ENCODE measurements around the gene SQSTM1. TPM values are rescaled to one million over a fixed set of nuclear protein-coding genes. Genes with fewer than 3 reads are reported as not detected.

The SQSTM1 gene
- polyA plus RNA-seq, 2 of the 4 experiments (the other 2 are of a cell fraction) = 362 to 625 TPM

DNA sequence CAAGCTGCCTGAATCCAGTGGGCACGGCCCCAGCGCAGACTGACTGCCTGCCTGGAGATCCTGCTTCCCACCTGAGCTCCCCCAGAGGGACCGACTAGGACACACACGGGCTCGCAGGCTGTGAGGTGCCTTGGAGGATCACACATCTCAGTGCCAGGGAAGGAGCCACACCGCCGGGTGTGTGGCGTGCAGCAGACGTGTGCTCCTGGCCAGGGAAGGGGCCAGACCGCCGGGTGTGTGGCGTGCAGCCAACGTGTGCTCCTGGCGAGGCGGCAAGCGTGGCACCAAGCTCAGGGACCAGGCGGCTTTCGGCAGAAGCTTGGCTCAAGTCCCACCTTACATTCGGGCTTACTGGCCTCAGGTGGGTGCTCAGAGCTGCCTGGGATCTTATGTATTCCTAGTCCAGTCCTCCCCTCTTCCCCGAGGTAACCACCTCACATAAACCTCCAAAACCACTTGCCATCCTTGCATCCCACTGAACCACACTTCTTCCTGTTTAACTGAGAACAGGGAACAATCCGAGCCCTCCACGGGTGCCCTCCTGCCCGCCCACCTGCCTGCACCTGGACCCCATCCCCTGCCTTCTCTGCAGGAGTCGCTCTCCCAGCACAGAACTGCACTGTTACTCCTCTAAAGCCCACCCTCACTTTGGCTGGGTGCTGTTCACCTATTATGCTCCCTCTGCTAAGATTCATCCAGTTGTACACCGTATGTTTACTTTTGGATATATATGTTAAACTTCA is 60.3 kb downstream of the SQSTM1 start:
- TF ChIP-seq BHLHE40 (IDR thresholded peaks at IDR 0.05; ENCODE audit: low read depth, low read length) (no peak), HOXB5 (CRISPR knock-in tag; IDR thresholded peaks at IDR 0.05) (no peak), RARB (CRISPR knock-in tag; IDR thresholded peaks at IDR 0.05) (no peak)
- TF ChIP-seq, protein P1, sequence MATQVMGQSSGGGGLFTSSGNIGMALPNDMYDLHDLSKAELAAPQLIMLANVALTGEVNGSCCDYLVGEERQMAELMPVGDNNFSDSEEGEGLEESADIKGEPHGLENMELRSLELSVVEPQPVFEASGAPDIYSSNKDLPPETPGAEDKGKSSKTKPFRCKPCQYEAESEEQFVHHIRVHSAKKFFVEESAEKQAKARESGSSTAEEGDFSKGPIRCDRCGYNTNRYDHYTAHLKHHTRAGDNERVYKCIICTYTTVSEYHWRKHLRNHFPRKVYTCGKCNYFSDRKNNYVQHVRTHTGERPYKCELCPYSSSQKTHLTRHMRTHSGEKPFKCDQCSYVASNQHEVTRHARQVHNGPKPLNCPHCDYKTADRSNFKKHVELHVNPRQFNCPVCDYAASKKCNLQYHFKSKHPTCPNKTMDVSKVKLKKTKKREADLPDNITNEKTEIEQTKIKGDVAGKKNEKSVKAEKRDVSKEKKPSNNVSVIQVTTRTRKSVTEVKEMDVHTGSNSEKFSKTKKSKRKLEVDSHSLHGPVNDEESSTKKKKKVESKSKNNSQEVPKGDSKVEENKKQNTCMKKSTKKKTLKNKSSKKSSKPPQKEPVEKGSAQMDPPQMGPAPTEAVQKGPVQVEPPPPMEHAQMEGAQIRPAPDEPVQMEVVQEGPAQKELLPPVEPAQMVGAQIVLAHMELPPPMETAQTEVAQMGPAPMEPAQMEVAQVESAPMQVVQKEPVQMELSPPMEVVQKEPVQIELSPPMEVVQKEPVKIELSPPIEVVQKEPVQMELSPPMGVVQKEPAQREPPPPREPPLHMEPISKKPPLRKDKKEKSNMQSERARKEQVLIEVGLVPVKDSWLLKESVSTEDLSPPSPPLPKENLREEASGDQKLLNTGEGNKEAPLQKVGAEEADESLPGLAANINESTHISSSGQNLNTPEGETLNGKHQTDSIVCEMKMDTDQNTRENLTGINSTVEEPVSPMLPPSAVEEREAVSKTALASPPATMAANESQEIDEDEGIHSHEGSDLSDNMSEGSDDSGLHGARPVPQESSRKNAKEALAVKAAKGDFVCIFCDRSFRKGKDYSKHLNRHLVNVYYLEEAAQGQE (IDR thresholded peaks at IDR 0.05) = no peak
- ChIA-PET POLR2A (no interaction called here), CTCF (no interaction called here)
- WGBS (ENCODE audit: missing lambda C conversion rate) = 92% methylated on average over 25 of the region's 25 CpGs
- H3K4me1 ChIP-seq = no peaks in the 10 kb centered on the region
- ATAC-seq (no peak), DNase-seq (ENCODE audit: low read depth in 1 of 2, low spot score in 1 of 2) (no peak), FAIRE-seq (no peak)
- H3K4me2 ChIP-seq = no peak overlapping the region
- peaks cover 37% of the 10 kb centered on the region for H3K9me3 ChIP-seq
- no peak overlapping the region for H3K27ac ChIP-seq
- no peak overlapping the region for H3K4me3 ChIP-seq

DNA sequence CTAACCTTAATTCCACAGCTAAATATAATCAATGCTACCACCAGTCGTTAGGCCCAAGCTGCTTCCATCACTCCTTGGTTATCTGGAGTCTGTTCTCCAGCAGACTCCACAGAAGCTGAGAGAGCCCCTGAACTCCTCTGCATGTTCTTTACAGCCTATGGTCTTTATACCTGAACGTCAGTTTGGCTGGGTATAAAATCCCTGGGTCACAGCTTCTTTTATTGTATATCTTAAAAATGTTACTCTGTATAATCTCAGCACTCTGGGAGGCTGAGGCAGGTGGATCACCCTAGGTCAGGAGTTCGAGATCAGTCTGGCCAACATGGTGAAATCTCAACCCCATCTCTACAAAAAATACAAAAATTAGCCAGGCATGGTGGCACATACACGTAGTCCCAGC is 61.6 kb downstream of the SQSTM1 start:
- CTCF ChIA-PET = no interaction called here
- DNase-seq (ENCODE audit: low read depth in 1 of 2, low spot score in 1 of 2) (no peak), FAIRE-seq (no peak), ATAC-seq (no peak)
- WGBS (ENCODE audit: missing lambda C conversion rate) = 80% methylated on average over 4 of the region's 4 CpGs
- Histone ChIP-seq H3K4me1 (no peaks in the 10 kb centered on the region), H3K4me3 (no peak overlapping the region), H3K4me2 (no peak overlapping the region), H3K9me3 (peaks cover 40% of the 10 kb centered on the region), H3K27ac (no peak overlapping the region)
- POLR2A ChIA-PET = no interaction called here
- TF ChIP-seq FOSB (CRISPR knock-in tag; IDR thresholded peaks at IDR 0.05) = no peak
- TF ChIP-seq PHF8 (IDR thresholded peaks at IDR 0.05; ENCODE audit: borderline replicate concordance, low read depth) = no peak
- no peak for TF ChIP-seq GATA3 (IDR thresholded peaks at IDR 0.05; ENCODE audit: borderline replicate concordance)
- no peak for TF ChIP-seq SMC3 (IDR thresholded peaks at IDR 0.05)
- TF ChIP-seq, protein P2, sequence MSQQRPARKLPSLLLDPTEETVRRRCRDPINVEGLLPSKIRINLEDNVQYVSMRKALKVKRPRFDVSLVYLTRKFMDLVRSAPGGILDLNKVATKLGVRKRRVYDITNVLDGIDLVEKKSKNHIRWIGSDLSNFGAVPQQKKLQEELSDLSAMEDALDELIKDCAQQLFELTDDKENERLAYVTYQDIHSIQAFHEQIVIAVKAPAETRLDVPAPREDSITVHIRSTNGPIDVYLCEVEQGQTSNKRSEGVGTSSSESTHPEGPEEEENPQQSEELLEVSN (IDR thresholded peaks at IDR 0.05; ENCODE audit: borderline replicate concordance, low read depth) = no peak
- TF ChIP-seq TFCP2L1 (CRISPR knock-in tag; IDR thresholded peaks at IDR 0.05) = no peak
- no peak for TF ChIP-seq BHLHE40 (IDR thresholded peaks at IDR 0.05; ENCODE audit: low read depth, low read length)
- no peak for TF ChIP-seq CBX8 (IDR thresholded peaks at IDR 0.05)
- TF ChIP-seq, protein P3, sequence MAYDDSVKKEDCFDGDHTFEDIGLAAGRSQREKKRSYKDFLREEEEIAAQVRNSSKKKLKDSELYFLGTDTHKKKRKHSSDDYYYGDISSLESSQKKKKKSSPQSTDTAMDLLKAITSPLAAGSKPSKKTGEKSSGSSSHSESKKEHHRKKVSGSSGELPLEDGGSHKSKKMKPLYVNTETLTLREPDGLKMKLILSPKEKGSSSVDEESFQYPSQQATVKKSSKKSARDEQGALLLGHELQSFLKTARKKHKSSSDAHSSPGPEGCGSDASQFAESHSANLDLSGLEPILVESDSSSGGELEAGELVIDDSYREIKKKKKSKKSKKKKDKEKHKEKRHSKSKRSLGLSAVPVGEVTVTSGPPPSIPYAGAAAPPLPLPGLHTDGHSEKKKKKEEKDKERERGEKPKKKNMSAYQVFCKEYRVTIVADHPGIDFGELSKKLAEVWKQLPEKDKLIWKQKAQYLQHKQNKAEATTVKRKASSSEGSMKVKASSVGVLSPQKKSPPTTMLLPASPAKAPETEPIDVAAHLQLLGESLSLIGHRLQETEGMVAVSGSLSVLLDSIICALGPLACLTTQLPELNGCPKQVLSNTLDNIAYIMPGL (CRISPR knock-in tag; IDR thresholded peaks at IDR 0.05; ENCODE audit: borderline replicate concordance) = no peak
- no peak for TF ChIP-seq ZC3H11A (IDR thresholded peaks at IDR 0.05)
- TF ChIP-seq MYC (IDR thresholded peaks at IDR 0.05; ENCODE audit: borderline replicate concordance, low read length) = no peak
- TF ChIP-seq KDM5A (IDR thresholded peaks at IDR 0.05) = no peak
- TF ChIP-seq HDAC2 (IDR thresholded peaks at IDR 0.05) = no peak
- TF ChIP-seq, protein P4, sequence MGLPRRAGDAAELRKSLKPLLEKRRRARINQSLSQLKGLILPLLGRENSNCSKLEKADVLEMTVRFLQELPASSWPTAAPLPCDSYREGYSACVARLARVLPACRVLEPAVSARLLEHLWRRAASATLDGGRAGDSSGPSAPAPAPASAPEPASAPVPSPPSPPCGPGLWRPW (IDR thresholded peaks at IDR 0.05) = no peak
- no peak for TF ChIP-seq POLR2A (IDR thresholded peaks at IDR 0.05; ENCODE audit: low read length)
